ENCODE results near the gene ZNF559. TPM values are rescaled to one million over a fixed set of nuclear protein-coding genes. Genes with fewer than 3 reads are reported as not detected.
A peak's percentile ranks its signal among the peaks of the same experiment; 100 is the strongest.

The ZNF559 gene
- total and polyA plus RNA-seq, 4 donors = 40.7 to 50.4 (median 43.8) TPM

DNA sequence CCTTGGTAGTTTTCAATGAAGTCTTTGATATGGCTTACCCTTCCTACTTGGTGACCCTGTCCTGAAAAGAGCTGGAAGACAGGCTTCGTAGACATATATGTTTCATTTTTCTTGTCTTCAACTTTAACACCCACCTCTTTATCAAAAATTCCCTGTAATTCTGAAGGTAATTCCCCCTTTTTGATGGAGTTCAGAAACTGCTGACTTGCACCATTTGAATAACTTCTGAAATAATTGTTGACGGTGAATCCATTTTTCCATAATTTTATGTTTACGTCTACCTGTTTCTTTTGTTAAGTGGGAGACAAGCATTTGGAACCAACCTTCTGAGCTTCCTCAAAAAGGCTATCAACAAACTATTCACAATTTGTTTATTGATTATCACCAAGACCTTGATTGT is 24.3 kb downstream of the ZNF559 start:
- Histone ChIP-seq H3K36me3 (ENCODE audit: control insufficient read depth, insufficient read depth, low read length) (peaks cover 18% of the 10 kb centered on the region), H3K27me3 (ENCODE audit: control insufficient read depth, insufficient read depth, low read length) (no peaks in the 10 kb centered on the region), H3K4me3 (ENCODE audit: low read depth, low read length) (no peak overlapping the region), H3K4me1 (ENCODE audit: control insufficient read depth, insufficient read depth, low read length) (no peaks in the 10 kb centered on the region), H3K27ac (ENCODE audit: low read depth, low read length) (no peak overlapping the region), H3K9me3 (ENCODE audit: control insufficient read depth, insufficient read depth, low read length) (peaks cover 25% of the 10 kb centered on the region)
- WGBS (ENCODE audit: insufficient coverage) = no CpG with 5 or more reads among the region's 3 CpGs
- no peak for DNase-seq (ENCODE audit: low read depth in 4 of 6, low spot score in 6 of 6)

- H3K9me3 ChIP-seq (ENCODE audit: control insufficient read depth, insufficient read depth, low read length) = peaks cover 22% of the 10 kb centered on the region
- H3K36me3 ChIP-seq (ENCODE audit: control insufficient read depth, insufficient read depth, low read length) = peaks cover 20% of the 10 kb centered on the region
Measured at GRCh38 chr19:9348671-9349070, 24.7 kb downstream of the ZNF559 start.

GRCh38 chr19:9352505-9352904 is 28.5 kb downstream of the ZNF559 start:
- Histone ChIP-seq H3K27ac (ENCODE audit: low read depth, low read length) (no peak overlapping the region), H3K27me3 (ENCODE audit: control insufficient read depth, insufficient read depth, low read length) (no peaks in the 10 kb centered on the region), H3K9me3 (ENCODE audit: control insufficient read depth, insufficient read depth, low read length) (peaks cover 19% of the 10 kb centered on the region), H3K4me1 (ENCODE audit: control insufficient read depth, insufficient read depth, low read length) (no peaks in the 10 kb centered on the region), H3K36me3 (ENCODE audit: control insufficient read depth, insufficient read depth, low read length) (peaks cover 22% of the 10 kb centered on the region), H3K4me3 (ENCODE audit: low read depth, low read length) (no peak overlapping the region)
- no CpG with 5 or more reads among the region's 2 CpGs for WGBS (ENCODE audit: insufficient coverage)
- DNase-seq (ENCODE audit: low read depth in 4 of 6, low spot score in 6 of 6) = no peak

More at GRCh38 chr19:9348671-9349070, 24.7 kb downstream of the ZNF559 start:
- H3K4me1 ChIP-seq (ENCODE audit: control insufficient read depth, insufficient read depth, low read length) = no peaks in the 10 kb centered on the region
- WGBS (ENCODE audit: insufficient coverage) = over 99% methylated on average over 22 of the region's 22 CpGs
- H3K27me3 ChIP-seq (ENCODE audit: control insufficient read depth, insufficient read depth, low read length) = no peaks in the 10 kb centered on the region
- H3K27ac ChIP-seq (ENCODE audit: low read depth, low read length) = no peak overlapping the region
- DNase-seq (ENCODE audit: low read depth in 4 of 6, low spot score in 6 of 6) = no peak
- no peak overlapping the region for H3K4me3 ChIP-seq (ENCODE audit: low read depth, low read length)

GRCh38 chr19:9353011-9353410 is 29.0 kb downstream of the ZNF559 start:
- H3K9me3 ChIP-seq (ENCODE audit: control insufficient read depth, insufficient read depth, low read length) = peaks cover 16% of the 10 kb centered on the region

DNA sequence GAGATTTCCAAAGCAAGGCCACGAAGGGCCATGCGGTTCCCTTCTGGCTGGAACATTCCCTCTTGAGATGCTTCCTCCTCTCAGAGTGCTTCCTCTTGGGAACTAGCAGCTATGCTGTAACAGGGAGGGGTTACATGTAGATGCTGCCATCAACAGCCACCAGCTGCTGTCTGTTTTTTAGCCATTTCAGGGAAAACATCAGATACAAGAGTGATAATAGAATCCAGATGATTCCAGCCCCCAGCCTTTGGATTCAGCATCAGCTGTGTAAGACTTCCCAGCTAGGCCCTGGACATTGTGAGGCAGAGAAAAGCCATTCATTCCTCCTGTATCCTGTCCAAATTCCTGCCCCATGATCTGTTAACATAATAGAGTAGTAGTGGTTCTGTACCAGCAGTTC is 30.7 kb downstream of the ZNF559 start:
- H3K9me3 ChIP-seq (ENCODE audit: control insufficient read depth, insufficient read depth, low read length) = peaks cover 13% of the 10 kb centered on the region
- 85% methylated on average over 2 of the region's 2 CpGs for WGBS (ENCODE audit: insufficient coverage)
- H3K27ac ChIP-seq (ENCODE audit: low read depth, low read length) = no peak overlapping the region
- H3K36me3 ChIP-seq (ENCODE audit: control insufficient read depth, insufficient read depth, low read length) = peaks cover 16% of the 10 kb centered on the region
- H3K4me1 ChIP-seq (ENCODE audit: control insufficient read depth, insufficient read depth, low read length) = no peaks in the 10 kb centered on the region
- H3K27me3 ChIP-seq (ENCODE audit: control insufficient read depth, insufficient read depth, low read length) = no peaks in the 10 kb centered on the region
- H3K4me3 ChIP-seq (ENCODE audit: low read depth, low read length) = no peak overlapping the region
- DNase-seq (ENCODE audit: low read depth in 4 of 6, low spot score in 6 of 6) = no peak

More at GRCh38 chr19:9353011-9353410, 29.0 kb downstream of the ZNF559 start:
- Histone ChIP-seq H3K4me1 (ENCODE audit: control insufficient read depth, insufficient read depth, low read length) (no peaks in the 10 kb centered on the region), H3K4me3 (ENCODE audit: low read depth, low read length) (no peak overlapping the region), H3K27ac (ENCODE audit: low read depth, low read length) (no peak overlapping the region), H3K36me3 (ENCODE audit: control insufficient read depth, insufficient read depth, low read length) (peaks cover 22% of the 10 kb centered on the region), H3K27me3 (ENCODE audit: control insufficient read depth, insufficient read depth, low read length) (no peaks in the 10 kb centered on the region)
- no peak for DNase-seq (ENCODE audit: low read depth in 4 of 6, low spot score in 6 of 6)

- no peak within 1 kb of the TSS for H3K27ac ChIP-seq (ENCODE audit: low read depth, low read length)
- H3K4me1 ChIP-seq (ENCODE audit: control insufficient read depth, insufficient read depth, low read length) = peaks cover 4% of the 10 kb centered on the region
- peaks cover 13% of the 10 kb centered on the region for H3K36me3 ChIP-seq (ENCODE audit: control insufficient read depth, insufficient read depth, low read length)
- H3K9me3 ChIP-seq (ENCODE audit: control insufficient read depth, insufficient read depth, low read length) = peaks cover 6% of the 10 kb centered on the region
- under 1% methylated on average over 21 of the region's 28 CpGs for WGBS (ENCODE audit: insufficient coverage)
- H3K27me3 ChIP-seq (ENCODE audit: control insufficient read depth, insufficient read depth, low read length) = no peaks in the 10 kb centered on the region
- peak within 1 kb of the TSS; percentile 60 for H3K4me3 ChIP-seq (ENCODE audit: low read depth, low read length)
- DNase-seq (ENCODE audit: low read depth in 4 of 6, low spot score in 6 of 6) = peak; percentile 24 to 86 (median 43)
Measured at GRCh38 chr19:9362905-9363304, 38.9 kb downstream of the ZNF559 start, which contains the start of gene ZNF177. ZNF177 (plus strand) TSS chr19:9363013; CDS start chr19:9378312, 15,299 bp downstream.

DNA sequence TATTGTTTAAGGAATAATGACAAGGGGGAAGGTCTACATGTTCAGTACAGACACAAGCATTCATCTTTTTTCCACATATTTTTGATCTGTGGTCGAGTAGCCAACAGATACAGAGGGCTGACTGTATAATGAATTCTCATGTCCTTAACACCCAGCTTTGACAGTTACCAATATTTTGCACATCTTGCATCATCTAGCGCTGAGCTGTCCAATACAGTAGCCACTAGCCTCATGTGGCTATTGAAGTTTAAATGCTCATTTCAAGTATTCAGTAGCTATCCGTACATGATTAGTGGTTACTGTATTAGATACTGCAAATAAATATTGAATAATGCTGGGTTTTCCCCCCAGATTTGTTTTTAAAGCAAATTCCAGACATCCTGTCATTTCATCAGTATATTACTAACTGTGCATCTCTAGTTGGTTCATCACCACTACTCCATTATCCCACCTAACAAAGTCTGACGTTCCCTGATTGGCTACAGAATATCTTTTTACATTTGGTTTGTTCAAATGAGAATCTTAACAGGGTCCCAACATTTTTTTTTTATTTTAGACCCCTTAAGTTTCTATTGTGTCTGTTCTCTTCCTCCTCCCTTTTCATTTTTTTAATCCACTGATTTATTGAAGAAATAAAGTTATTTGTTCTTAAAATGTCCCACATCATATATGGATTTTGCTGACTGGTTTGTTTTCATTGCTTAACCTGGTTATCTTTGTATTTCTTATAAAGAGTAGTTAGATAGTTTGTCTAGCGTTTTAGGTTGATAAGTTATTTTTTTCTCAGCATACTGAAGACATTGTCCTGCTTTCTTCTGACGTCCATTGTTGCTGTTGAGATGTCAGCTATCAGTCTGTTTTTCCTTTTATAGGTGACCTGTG is 47.0 kb downstream of the ZNF559 start:
- Histone ChIP-seq H3K4me3 (ENCODE audit: low read depth, low read length) (no peak overlapping the region), H3K9me3 (ENCODE audit: control insufficient read depth, insufficient read depth, low read length) (peaks cover 16% of the 10 kb centered on the region), H3K4me1 (ENCODE audit: control insufficient read depth, insufficient read depth, low read length) (no peaks in the 10 kb centered on the region), H3K36me3 (ENCODE audit: control insufficient read depth, insufficient read depth, low read length) (peaks cover 13% of the 10 kb centered on the region), H3K27me3 (ENCODE audit: control insufficient read depth, insufficient read depth, low read length) (no peaks in the 10 kb centered on the region), H3K27ac (ENCODE audit: low read depth, low read length) (no peak overlapping the region)
- 100% methylated on average over 1 of the region's 6 CpGs for WGBS (ENCODE audit: insufficient coverage)
- no peak for DNase-seq (ENCODE audit: low read depth in 4 of 6, low spot score in 6 of 6)

- Histone ChIP-seq H3K27ac (ENCODE audit: low read depth, low read length) (no peak overlapping the region), H3K36me3 (ENCODE audit: control insufficient read depth, insufficient read depth, low read length) (peaks cover 60% of the 10 kb centered on the region), H3K4me1 (ENCODE audit: control insufficient read depth, insufficient read depth, low read length) (no peaks in the 10 kb centered on the region), H3K9me3 (ENCODE audit: control insufficient read depth, insufficient read depth, low read length) (peaks cover 45% of the 10 kb centered on the region), H3K27me3 (ENCODE audit: control insufficient read depth, insufficient read depth, low read length) (no peaks in the 10 kb centered on the region), H3K4me3 (ENCODE audit: low read depth, low read length) (no peak overlapping the region)
- DNase-seq (ENCODE audit: low read depth in 4 of 6, low spot score in 6 of 6) = no peak
- no CpG with 5 or more reads among the region's 4 CpGs for WGBS (ENCODE audit: insufficient coverage)
Measured at GRCh38 chr19:9381361-9381785, 57.4 kb downstream of the ZNF559 start.
